ACC112 (cell line): ENCODE results near the gene REPIN1.
"Not testable (repeated sequence)": the region's sequence is repeated elsewhere in the genome, so short reads cannot be mapped to it uniquely, and the experiment has no call there.

Source experiments
- H2AFZ ChIP-seq: fragments of 200-600 bp; sonication (generic); one replicate; pipeline ENCODE4 v1.6.0; 2017; ENCODE audit warnings: antibody characterized with exemption, low read length; ENCODE audit not compliant: unreplicated experiment
- H3K27ac ChIP-seq: fragments of 200-600 bp; sonication (generic); 2 replicates; pipeline ENCODE4 v1.5.1; 2014; ENCODE audit warnings: low read depth, mild to moderate bottlenecking, antibody characterized with exemption, low read length, moderate library complexity
- H3K27me3 ChIP-seq: fragments of 200-600 bp; sonication (generic); 2 replicates; pipeline ENCODE4 v1.6.1; 2014; ENCODE audit warnings: mild to moderate bottlenecking, antibody characterized with exemption, low read length, moderate library complexity, mixed read lengths; ENCODE audit not compliant: insufficient read depth
- H3K36me3 ChIP-seq: fragments of 200-600 bp; sonication (generic); 2 replicates; pipeline ENCODE4 v1.6.1; 2016; ENCODE audit warnings: mild to moderate bottlenecking, antibody characterized with exemption, low read length, moderate library complexity, mixed read lengths; ENCODE audit not compliant: insufficient read depth
- H3K4me1 ChIP-seq: fragments of 200-600 bp; sonication (generic); one replicate; pipeline ENCODE4 v1.6.1; 2016; ENCODE audit warnings: low read length, mixed read lengths; ENCODE audit not compliant: insufficient read depth, unreplicated experiment, control insufficient read depth
- H3K4me3 ChIP-seq: fragments of 200-600 bp; sonication (generic); 2 replicates; pipeline ENCODE4 v1.5.1; 2014; ENCODE audit warnings: mild to moderate bottlenecking, low read depth, low read length
- H3K79me2 ChIP-seq: fragments of 200-600 bp; sonication (generic); one replicate; pipeline ENCODE4 v1.6.0; 2016; ENCODE audit warnings: low read length; ENCODE audit not compliant: control insufficient read depth, unreplicated experiment, insufficient read depth

The REPIN1 gene

GRCh38 chr7:150383710-150384397 lies 15.2 kb downstream of the REPIN1 start:
- Histone ChIP-seq H3K79me2 (peaks cover 15% of the 10 kb centered on the region), H3K4me3 (no peak overlapping the region), H2AFZ (no peak overlapping the region), H3K27me3 (no peaks in the 10 kb centered on the region), H3K36me3 (no peaks in the 10 kb centered on the region), H3K27ac (no peak overlapping the region), H3K4me1 (no peaks in the 10 kb centered on the region)

- H3K4me1 ChIP-seq, result no peaks in the 10 kb centered on the region
- H3K27me3 ChIP-seq, result no peaks in the 10 kb centered on the region
- H3K4me3 ChIP-seq, result no peak overlapping the region
- no peak overlapping the region for H3K27ac ChIP-seq
- peaks cover 15% of the 10 kb centered on the region for H3K79me2 ChIP-seq
- no peaks in the 10 kb centered on the region for H3K36me3 ChIP-seq
- H2AFZ ChIP-seq, result no peak overlapping the region
Observed at GRCh38 chr7:150384406-150385301, 16.0 kb downstream of the REPIN1 start.

GRCh38 chr7:150385302-150385723 lies 16.7 kb downstream of the REPIN1 start:
- Histone ChIP-seq H3K27ac (no peak overlapping the region), H3K4me1 (no peaks in the 10 kb centered on the region)

DNA sequence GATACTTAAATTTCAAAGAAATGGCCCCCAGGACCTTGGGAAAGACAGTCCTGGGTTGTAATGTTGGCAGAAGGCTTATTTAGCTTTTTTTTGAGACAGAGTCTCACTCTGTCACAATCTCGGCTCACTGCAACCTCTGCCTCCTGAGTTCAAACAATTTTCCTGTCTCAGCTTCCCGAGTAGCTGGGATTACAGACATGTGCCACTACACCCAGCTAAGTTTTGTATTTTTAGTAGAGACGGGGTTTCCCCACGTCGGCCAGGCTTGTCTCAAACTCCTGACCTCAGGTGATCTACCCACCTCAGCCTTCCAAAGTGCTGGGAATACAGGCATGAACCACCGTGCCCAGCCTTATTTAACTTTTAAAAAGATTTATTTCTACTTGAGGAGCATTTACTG lies 17.3 kb downstream of the REPIN1 start:
- H3K4me1 ChIP-seq, H3K36me3 ChIP-seq: not testable (repeated sequence)

More at GRCh38 chr7:150385302-150385723, 16.7 kb downstream of the REPIN1 start:
- Histone ChIP-seq H3K79me2 (peaks cover 12% of the 10 kb centered on the region), H3K27me3 (no peaks in the 10 kb centered on the region), H3K4me3 (no peak overlapping the region), H2AFZ (no peak overlapping the region), H3K36me3 (no peaks in the 10 kb centered on the region)

GRCh38 chr7:150388306-150388705 lies 19.7 kb downstream of the REPIN1 start:
- Histone ChIP-seq H3K4me3 (no peak overlapping the region), H3K27ac (no peak overlapping the region), H3K4me1 (no peaks in the 10 kb centered on the region), H3K79me2 (peaks cover under 1% of the 10 kb centered on the region), H3K27me3 (no peaks in the 10 kb centered on the region), H3K36me3 (no peaks in the 10 kb centered on the region), H2AFZ (no peak overlapping the region)

More for the DNA sequence above, 17.3 kb downstream of the REPIN1 start:
- not testable (repeated sequence) for H2AFZ ChIP-seq, H3K27ac ChIP-seq, H3K4me3 ChIP-seq, H3K27me3 ChIP-seq, H3K79me2 ChIP-seq

- Histone ChIP-seq H3K27ac (no peak overlapping the region), H3K4me1 (no peaks in the 10 kb centered on the region), H3K79me2 (no peaks in the 10 kb centered on the region), H3K36me3 (no peaks in the 10 kb centered on the region), H2AFZ (no peak overlapping the region), H3K4me3 (no peak overlapping the region), H3K27me3 (no peaks in the 10 kb centered on the region)
Observed at GRCh38 chr7:150388709-150389531, 20.3 kb downstream of the REPIN1 start.

- H3K79me2 ChIP-seq, result no peaks in the 10 kb centered on the region
- no peak overlapping the region for H3K27ac ChIP-seq
- H3K4me1 ChIP-seq, result no peaks in the 10 kb centered on the region
- no peaks in the 10 kb centered on the region for H3K27me3 ChIP-seq
- no peak overlapping the region for H3K4me3 ChIP-seq
- H2AFZ ChIP-seq, result no peak overlapping the region
- H3K36me3 ChIP-seq, result no peaks in the 10 kb centered on the region
Observed at GRCh38 chr7:150389532-150389816, 20.9 kb downstream of the REPIN1 start.

- Histone ChIP-seq H3K4me3 (no peak overlapping the region), H3K36me3 (no peaks in the 10 kb centered on the region), H3K27ac (no peak overlapping the region), H3K4me1 (no peaks in the 10 kb centered on the region), H3K79me2 (no peaks in the 10 kb centered on the region), H3K27me3 (no peaks in the 10 kb centered on the region), H2AFZ (no peak overlapping the region)
Observed at GRCh38 chr7:150390205-150390604, 21.6 kb downstream of the REPIN1 start.

GRCh38 chr7:150393325-150393724 lies 24.7 kb downstream of the REPIN1 start:
- H3K27ac ChIP-seq, result no peak overlapping the region
- H3K79me2 ChIP-seq, result no peaks in the 10 kb centered on the region
- H3K36me3 ChIP-seq, result no peaks in the 10 kb centered on the region
- no peak overlapping the region for H2AFZ ChIP-seq
- no peaks in the 10 kb centered on the region for H3K4me1 ChIP-seq
- no peak overlapping the region for H3K4me3 ChIP-seq
- no peaks in the 10 kb centered on the region for H3K27me3 ChIP-seq

- no peaks in the 10 kb centered on the region for H3K79me2 ChIP-seq
Observed at GRCh38 chr7:150396426-150396825, 27.8 kb downstream of the REPIN1 start.

More at GRCh38 chr7:150396426-150396825, 27.8 kb downstream of the REPIN1 start:
- Histone ChIP-seq H2AFZ (no peak overlapping the region), H3K4me1 (peaks cover 8% of the 10 kb centered on the region), H3K27ac (no peak overlapping the region), H3K4me3 (no peak overlapping the region), H3K36me3 (no peaks in the 10 kb centered on the region), H3K27me3 (no peaks in the 10 kb centered on the region)
